Muscle layer of colon (tissue), 2 donors: Measurements from ENCODE around the gene DNAJC24.

Experiments
- H3K27ac ChIP-seq: one replicate; pipeline ENCODE4 v1.7.0; 2013; ENCODE audit warnings: low read depth, mild to moderate bottlenecking, low read length, moderate library complexity
- H3K27me3 ChIP-seq, 2 donors: one replicate each; pipeline ENCODE4 v1.7.0; 2013; ENCODE audit warnings: low read length in 2 of 2, mild to moderate bottlenecking in 2 of 2; ENCODE audit not compliant: insufficient read depth in 2 of 2, control insufficient read depth in 1 of 2
- H3K36me3 ChIP-seq: one replicate; pipeline ENCODE4 v1.7.0; 2013; ENCODE audit warnings: mild to moderate bottlenecking, low read length; ENCODE audit not compliant: insufficient read depth
- H3K4me1 ChIP-seq: one replicate; pipeline ENCODE4 v1.7.0; 2013; ENCODE audit warnings: mild to moderate bottlenecking, low read length; ENCODE audit not compliant: insufficient read depth
- H3K4me3 ChIP-seq, 2 donors: one replicate each; pipeline ENCODE4 v1.7.0; 2013; ENCODE audit warnings: low read length in 2 of 2, low read depth in 1 of 2, mild to moderate bottlenecking in 1 of 2, moderate library complexity in 1 of 2
- H3K9ac ChIP-seq: one replicate; pipeline ENCODE4 v1.7.0; 2013; ENCODE audit warnings: low read length
- H3K9me3 ChIP-seq: one replicate; pipeline ENCODE4 v1.7.0; 2013; ENCODE audit warnings: mild to moderate bottlenecking, low read length
- donor health status: abdominal sarcoma.
- donor health status: Adenocarcinoma of cecum.

Gene DNAJC24

GRCh38 chr11:31355817-31356216 is 13.8 kb upstream of the DNAJC24 start:
- Histone ChIP-seq H3K27ac (no peak overlapping the region), H3K36me3 (no peaks in the 10 kb centered on the region), H3K9me3 (no peaks in the 10 kb centered on the region), H3K4me1 (no peaks in the 10 kb centered on the region), H3K27me3 (no peaks in the 10 kb centered on the region), H3K9ac (no peak overlapping the region), H3K4me3 (no peak overlapping the region)

DNA sequence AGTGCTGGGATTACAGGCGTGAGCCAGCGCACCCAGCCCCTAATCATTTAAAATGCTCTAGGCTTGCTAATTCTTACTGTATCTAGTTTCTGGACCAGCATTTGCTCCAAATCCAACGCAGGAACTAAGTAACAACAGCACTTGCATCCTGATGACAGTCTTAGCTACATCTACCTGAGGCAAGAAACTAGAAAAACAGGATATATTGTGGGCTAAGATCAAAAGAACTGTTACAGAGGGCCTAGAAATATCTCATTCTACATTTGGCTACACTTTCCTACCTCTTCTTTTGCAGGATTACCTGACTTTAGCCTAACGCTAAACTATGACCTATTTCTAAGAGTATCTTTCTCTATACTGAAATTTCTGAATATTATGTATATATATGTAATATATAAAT is 7.9 kb upstream of the DNAJC24 start:
- no peak overlapping the region for H3K9ac ChIP-seq
- no peak overlapping the region for H3K27ac ChIP-seq
- no peaks in the 10 kb centered on the region for H3K27me3 ChIP-seq
- H3K4me3 ChIP-seq = no peak overlapping the region
- no peaks in the 10 kb centered on the region for H3K9me3 ChIP-seq
- no peaks in the 10 kb centered on the region for H3K36me3 ChIP-seq
- no peaks in the 10 kb centered on the region for H3K4me1 ChIP-seq

DNA sequence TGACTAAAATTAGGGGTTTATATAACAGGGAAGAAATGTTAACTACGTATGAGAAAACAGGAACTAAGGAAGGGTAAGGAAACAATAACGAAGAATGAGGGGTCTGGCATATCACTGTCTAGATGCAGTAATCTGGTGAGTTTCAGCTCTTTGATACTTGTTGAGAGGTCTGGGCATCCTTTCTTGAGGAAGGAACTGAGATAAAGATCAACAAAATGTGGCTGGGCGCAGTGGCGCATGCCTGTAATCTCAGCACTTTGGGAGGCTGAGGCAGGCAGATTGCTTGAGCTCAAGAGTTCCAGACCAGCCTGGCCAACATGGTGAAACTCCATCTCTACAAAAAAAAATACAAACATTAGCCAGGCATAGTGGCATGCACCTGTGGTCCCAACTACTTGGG is 2.9 kb upstream of the DNAJC24 start:
- Histone ChIP-seq H3K27ac (no peak overlapping the region), H3K9me3 (no peaks in the 10 kb centered on the region), H3K9ac (no peak overlapping the region), H3K4me3 (no peak overlapping the region), H3K4me1 (peaks cover 15% of the 10 kb centered on the region), H3K36me3 (no peaks in the 10 kb centered on the region), H3K27me3 (no peaks in the 10 kb centered on the region)

GRCh38 chr11:31375879-31376278 is 6.2 kb downstream of the DNAJC24 start:
- Histone ChIP-seq H3K4me1 (peaks cover 2% of the 10 kb centered on the region), H3K4me3 (no peak overlapping the region), H3K27me3 (no peaks in the 10 kb centered on the region), H3K9me3 (no peaks in the 10 kb centered on the region), H3K9ac (no peak overlapping the region), H3K27ac (no peak overlapping the region), H3K36me3 (no peaks in the 10 kb centered on the region)

GRCh38 chr11:31383116-31383515 is 13.5 kb downstream of the DNAJC24 start:
- Histone ChIP-seq H3K4me3 (no peak overlapping the region), H3K4me1 (no peaks in the 10 kb centered on the region), H3K9me3 (no peaks in the 10 kb centered on the region), H3K36me3 (no peaks in the 10 kb centered on the region), H3K9ac (no peak overlapping the region), H3K27me3 (no peaks in the 10 kb centered on the region), H3K27ac (no peak overlapping the region)

DNA sequence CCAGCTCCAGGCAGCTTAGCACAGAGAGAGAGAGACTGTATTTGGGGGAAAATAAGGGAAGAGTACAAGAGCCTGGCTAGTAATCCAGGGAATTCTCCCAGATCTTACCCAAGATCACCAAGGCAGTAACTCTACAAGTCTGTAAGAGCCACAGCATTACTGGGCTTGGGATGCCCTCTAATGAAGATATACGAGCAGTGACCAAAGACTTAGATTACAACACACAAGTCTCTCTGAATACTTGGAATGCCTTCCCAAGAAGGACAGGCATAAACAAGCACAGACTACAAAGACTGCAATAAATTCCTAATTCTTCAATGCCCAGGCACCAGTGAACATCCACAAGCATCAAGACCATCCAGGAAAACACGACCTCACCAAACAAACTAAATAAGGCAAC is 17.7 kb downstream of the DNAJC24 start:
- no peaks in the 10 kb centered on the region for H3K36me3 ChIP-seq
- no peak overlapping the region for H3K9ac ChIP-seq
- H3K4me3 ChIP-seq = no peak overlapping the region
- H3K27ac ChIP-seq = no peak overlapping the region
- no peaks in the 10 kb centered on the region for H3K9me3 ChIP-seq
- H3K4me1 ChIP-seq = no peaks in the 10 kb centered on the region
- no peaks in the 10 kb centered on the region for H3K27me3 ChIP-seq

DNA sequence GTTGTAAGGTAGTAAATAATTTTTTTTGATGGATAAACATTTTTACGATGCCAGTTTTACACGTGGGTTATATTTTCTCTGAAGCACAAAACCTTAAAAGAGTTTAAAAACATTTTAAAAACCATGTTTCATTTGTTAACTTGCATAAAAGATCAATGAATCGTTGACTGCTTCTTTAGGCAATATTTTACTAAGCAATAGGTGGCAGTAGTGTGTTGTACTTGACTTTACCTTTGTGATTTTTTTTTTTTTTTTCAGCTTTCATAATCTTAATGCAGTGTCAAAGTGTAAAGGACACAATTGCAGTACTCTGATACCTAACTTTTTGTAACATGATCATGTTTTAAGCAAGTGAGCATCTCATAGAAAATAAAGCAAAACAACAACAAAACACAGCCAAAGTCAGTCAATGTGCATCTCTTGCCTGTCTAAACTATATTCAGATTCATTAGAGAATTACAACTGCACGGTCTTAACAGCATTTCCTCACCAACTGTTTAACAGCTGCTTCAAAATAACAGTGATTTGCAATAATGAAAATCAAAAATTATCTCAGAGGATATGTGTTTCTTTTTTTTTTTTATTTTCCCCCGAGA is 27.7 kb downstream of the DNAJC24 start:
- H3K27me3 ChIP-seq = no peaks in the 10 kb centered on the region
- no peak overlapping the region for H3K27ac ChIP-seq
- H3K9me3 ChIP-seq = peaks cover 6% of the 10 kb centered on the region
- H3K36me3 ChIP-seq = no peaks in the 10 kb centered on the region
- no peaks in the 10 kb centered on the region for H3K4me1 ChIP-seq
- H3K4me3 ChIP-seq = no peak overlapping the region
- no peak overlapping the region for H3K9ac ChIP-seq

DNA sequence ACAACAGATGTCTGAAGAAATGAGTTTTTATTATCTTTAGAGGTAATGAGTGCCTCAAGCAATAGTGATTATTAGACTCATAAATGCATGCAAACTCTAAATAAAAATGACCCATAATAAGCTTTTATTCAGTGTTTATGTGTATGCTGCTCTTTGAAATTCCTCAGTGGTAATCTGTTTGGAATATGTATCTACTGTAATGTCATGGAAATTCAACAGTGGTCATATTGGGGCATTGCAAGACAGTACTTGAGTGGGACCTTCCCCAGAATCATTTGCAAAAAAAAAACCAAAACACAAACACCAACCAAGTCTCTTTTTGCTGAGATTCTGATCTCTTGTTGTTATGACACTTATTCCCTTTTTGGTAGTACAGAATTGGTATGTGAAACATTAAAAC is 35.0 kb downstream of the DNAJC24 start:
- Histone ChIP-seq H3K4me1 (no peaks in the 10 kb centered on the region), H3K36me3 (no peaks in the 10 kb centered on the region), H3K27ac (no peak overlapping the region), H3K9me3 (no peaks in the 10 kb centered on the region), H3K4me3 (no peak overlapping the region), H3K27me3 (no peaks in the 10 kb centered on the region), H3K9ac (no peak overlapping the region)

DNA sequence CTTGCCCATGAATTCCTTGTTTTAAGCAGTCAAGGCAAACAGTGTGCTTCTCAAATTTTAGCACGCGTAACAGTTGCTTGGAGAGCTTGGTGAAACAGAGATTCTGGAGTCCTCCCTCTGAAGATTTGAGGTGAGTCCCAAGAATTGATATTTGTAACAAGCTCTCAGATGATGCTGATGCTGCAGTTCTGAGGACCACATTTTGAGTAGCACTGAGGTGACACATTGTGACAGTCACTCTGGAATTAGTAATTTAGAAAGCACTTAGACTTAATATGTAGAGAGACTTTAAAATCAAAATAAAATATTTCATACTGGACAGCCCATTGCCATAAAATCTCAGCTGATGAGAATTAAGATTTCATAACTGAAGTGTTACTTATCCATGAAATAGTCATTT is 38.5 kb downstream of the DNAJC24 start:
- H3K36me3 ChIP-seq = no peaks in the 10 kb centered on the region
- H3K9ac ChIP-seq = no peak overlapping the region
- no peaks in the 10 kb centered on the region for H3K27me3 ChIP-seq
- H3K9me3 ChIP-seq = no peaks in the 10 kb centered on the region
- H3K4me3 ChIP-seq = no peak overlapping the region
- no peaks in the 10 kb centered on the region for H3K4me1 ChIP-seq
- H3K27ac ChIP-seq = no peak overlapping the region

GRCh38 chr11:31412946-31413345 is 43.3 kb downstream of the DNAJC24 start:
- Histone ChIP-seq H3K9me3 (no peaks in the 10 kb centered on the region), H3K27me3 (no peaks in the 10 kb centered on the region), H3K4me1 (no peaks in the 10 kb centered on the region), H3K27ac (no peak overlapping the region), H3K9ac (no peak overlapping the region), H3K36me3 (no peaks in the 10 kb centered on the region), H3K4me3 (no peak overlapping the region)

DNA sequence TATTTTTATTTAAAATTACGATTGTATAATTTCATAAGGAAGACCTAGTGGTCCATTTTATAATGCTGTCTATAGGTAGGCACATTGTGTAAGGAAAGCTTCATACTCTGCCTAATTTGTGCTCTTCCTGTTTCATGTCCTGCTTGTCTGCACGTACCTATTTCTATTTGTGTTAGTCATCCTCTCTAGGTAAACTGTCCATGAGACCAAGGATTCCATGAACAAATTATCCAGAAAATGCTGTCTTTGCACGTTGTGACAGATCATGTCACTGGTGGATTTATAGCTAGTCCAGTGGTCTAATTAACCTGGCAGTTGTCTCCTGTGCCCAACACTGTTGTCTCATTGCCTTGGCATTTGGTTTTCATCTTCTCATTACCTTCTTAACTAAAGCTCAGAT is 44.7 kb downstream of the DNAJC24 start:
- Histone ChIP-seq H3K4me1 (no peaks in the 10 kb centered on the region), H3K36me3 (no peaks in the 10 kb centered on the region), H3K9ac (no peak overlapping the region), H3K27me3 (no peaks in the 10 kb centered on the region), H3K27ac (no peak overlapping the region), H3K4me3 (no peak overlapping the region), H3K9me3 (no peaks in the 10 kb centered on the region)

GRCh38 chr11:31415435-31415834 is 45.8 kb downstream of the DNAJC24 start:
- no peaks in the 10 kb centered on the region for H3K27me3 ChIP-seq
- H3K4me3 ChIP-seq = no peak overlapping the region
- H3K27ac ChIP-seq = no peak overlapping the region
- H3K9ac ChIP-seq = no peak overlapping the region
- no peaks in the 10 kb centered on the region for H3K4me1 ChIP-seq
- no peaks in the 10 kb centered on the region for H3K9me3 ChIP-seq
- H3K36me3 ChIP-seq = no peaks in the 10 kb centered on the region
